HCT116 (cell line): Measurements from ENCODE around the gene HSD3B7.

ENCODE experiments used
- EZH2 ChIP-seq: fragments of 200-600 bp; sonication (generic); IDR thresholded peaks from 2 replicates; pipeline ENCODE4 v1.6.1; 2017; ENCODE audit warnings: antibody characterized with exemption, mixed run types
- JUND ChIP-seq: IDR thresholded peaks from 2 replicates; pipeline ENCODE4 v1.6.1; 2012
- MAX ChIP-seq: IDR thresholded peaks from 2 replicates; pipeline ENCODE4 v1.6.1; 2012
- POLR2A ChIP-seq: IDR thresholded peaks from 2 replicates; pipeline ENCODE4 v1.7.0; 2011; ENCODE audit warnings: borderline replicate concordance; ENCODE audit not compliant: insufficient read depth, insufficient read length; ENCODE audit errors: extremely low read depth
- POLR2AphosphoS5 ChIP-seq: IDR thresholded peaks from 2 replicates; pipeline ENCODE4 v1.6.1; 2011; ENCODE audit warnings: mild to moderate bottlenecking, low read depth, low read length, moderate library complexity
- RAD21 ChIP-seq: IDR thresholded peaks from 2 replicates; pipeline ENCODE4 v1.6.1; 2012; ENCODE audit warnings: low read depth, mild to moderate bottlenecking
- SIN3A ChIP-seq: IDR thresholded peaks from 2 replicates; pipeline ENCODE4 v1.6.1; 2012; ENCODE audit warnings: low read depth
- SP1 ChIP-seq: IDR thresholded peaks from 2 replicates; pipeline ENCODE4 v1.6.1; 2012; ENCODE audit warnings: low read depth
- TCF7L2 ChIP-seq: IDR thresholded peaks from 2 replicates; pipeline ENCODE4 v1.7.0; 2011; ENCODE audit warnings: borderline replicate concordance, inconsistent platforms; ENCODE audit not compliant: insufficient read depth, insufficient read length; ENCODE audit errors: extremely low read depth
- YY1 ChIP-seq: IDR thresholded peaks from 2 replicates; pipeline ENCODE4 v1.6.1; 2011; ENCODE audit warnings: low read length, low read depth, moderate library complexity, mild to moderate bottlenecking; ENCODE audit not compliant: insufficient replicate concordance; ENCODE audit errors: extremely low read depth
- ZNF274 ChIP-seq: fragments of 200-500 bp; sonication (Bioruptor generic); IDR thresholded peaks from 2 replicates; pipeline ENCODE4 v1.6.1; 2014; ENCODE audit warnings: mild to moderate bottlenecking, low read depth, low read length, inconsistent platforms
- TF ChIP-seq, protein P1 (sequence below), 3 experiments: fragments of 200-600 bp in 1 of 3; sonication (generic) in 1 of 3; IDR thresholded peaks in 2 of 3; conservative IDR thresholded peaks in 1 of 3; 2 replicates each; pipeline ENCODE4 v1.5.1; 2012 to 2017; ENCODE audit warnings: low read depth in 2 of 3, low read length in 2 of 3, antibody characterized with exemption in 1 of 3, borderline replicate concordance in 1 of 3, control low read depth in 1 of 3, mild to moderate bottlenecking in 1 of 3, mixed read lengths in 1 of 3, mixed run types in 1 of 3, moderate library complexity in 1 of 3; ENCODE audit not compliant: insufficient read depth in 1 of 3
- TF ChIP-seq, protein P2 (sequence below): IDR thresholded peaks from 2 replicates; pipeline ENCODE4 v1.6.1; 2012; ENCODE audit warnings: low read depth

DNA sequence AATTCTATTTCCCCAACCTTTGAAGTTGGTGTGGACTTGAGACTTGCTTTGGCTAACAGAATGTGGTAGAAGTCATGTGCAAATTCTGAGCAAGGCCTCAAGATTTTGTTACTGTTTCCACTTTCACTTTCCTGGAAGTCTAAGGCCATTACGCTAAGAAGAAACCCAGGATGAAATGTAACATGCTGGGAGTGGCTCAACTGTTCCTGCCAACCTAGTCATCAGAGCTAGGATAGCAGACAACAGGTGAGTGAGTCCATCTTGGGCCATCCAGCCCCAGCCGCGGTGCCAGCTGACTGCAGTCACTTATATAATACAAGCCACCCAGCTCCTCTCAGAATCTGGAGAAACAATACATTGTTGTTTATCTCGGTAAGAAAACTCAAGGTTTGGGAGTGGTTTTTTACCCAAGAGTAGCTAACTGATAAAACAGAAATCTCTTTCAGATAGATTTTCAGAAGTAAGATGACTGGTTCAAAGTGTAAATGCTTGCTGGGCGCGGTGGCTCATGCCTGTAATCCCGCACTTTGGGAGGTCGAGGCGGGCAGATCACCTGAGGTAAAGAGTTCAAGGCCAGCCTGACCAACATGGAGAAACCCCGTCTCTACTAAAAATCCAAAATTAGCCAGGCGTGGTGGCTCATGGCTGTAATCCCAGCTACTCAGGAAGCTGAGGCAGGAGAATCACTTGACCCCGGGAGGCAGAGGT lies 37.7 kb downstream of the HSD3B7 start:
- TF ChIP-seq, protein P1, sequence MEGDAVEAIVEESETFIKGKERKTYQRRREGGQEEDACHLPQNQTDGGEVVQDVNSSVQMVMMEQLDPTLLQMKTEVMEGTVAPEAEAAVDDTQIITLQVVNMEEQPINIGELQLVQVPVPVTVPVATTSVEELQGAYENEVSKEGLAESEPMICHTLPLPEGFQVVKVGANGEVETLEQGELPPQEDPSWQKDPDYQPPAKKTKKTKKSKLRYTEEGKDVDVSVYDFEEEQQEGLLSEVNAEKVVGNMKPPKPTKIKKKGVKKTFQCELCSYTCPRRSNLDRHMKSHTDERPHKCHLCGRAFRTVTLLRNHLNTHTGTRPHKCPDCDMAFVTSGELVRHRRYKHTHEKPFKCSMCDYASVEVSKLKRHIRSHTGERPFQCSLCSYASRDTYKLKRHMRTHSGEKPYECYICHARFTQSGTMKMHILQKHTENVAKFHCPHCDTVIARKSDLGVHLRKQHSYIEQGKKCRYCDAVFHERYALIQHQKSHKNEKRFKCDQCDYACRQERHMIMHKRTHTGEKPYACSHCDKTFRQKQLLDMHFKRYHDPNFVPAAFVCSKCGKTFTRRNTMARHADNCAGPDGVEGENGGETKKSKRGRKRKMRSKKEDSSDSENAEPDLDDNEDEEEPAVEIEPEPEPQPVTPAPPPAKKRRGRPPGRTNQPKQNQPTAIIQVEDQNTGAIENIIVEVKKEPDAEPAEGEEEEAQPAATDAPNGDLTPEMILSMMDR (IDR thresholded peaks at IDR 0.05 in 2 of 3, conservative IDR thresholded peaks at IDR 0.05 in 1 of 3; ENCODE audit: borderline replicate concordance in 1 of 3, insufficient read depth in 1 of 3, low read depth in 2 of 3, low read length in 2 of 3), result no peak
- TF ChIP-seq MAX, result no peak
- no peak for TF ChIP-seq POLR2AphosphoS5
- no peak for TF ChIP-seq POLR2A
- no peak for TF ChIP-seq YY1
- TF ChIP-seq SP1, result no peak
- no peak for TF ChIP-seq JUND
- no peak for TF ChIP-seq TCF7L2
- TF ChIP-seq SIN3A, result no peak
- no peak for TF ChIP-seq EZH2
- TF ChIP-seq RAD21, result no peak
- TF ChIP-seq ZNF274, result no peak
- TF ChIP-seq, protein P2, sequence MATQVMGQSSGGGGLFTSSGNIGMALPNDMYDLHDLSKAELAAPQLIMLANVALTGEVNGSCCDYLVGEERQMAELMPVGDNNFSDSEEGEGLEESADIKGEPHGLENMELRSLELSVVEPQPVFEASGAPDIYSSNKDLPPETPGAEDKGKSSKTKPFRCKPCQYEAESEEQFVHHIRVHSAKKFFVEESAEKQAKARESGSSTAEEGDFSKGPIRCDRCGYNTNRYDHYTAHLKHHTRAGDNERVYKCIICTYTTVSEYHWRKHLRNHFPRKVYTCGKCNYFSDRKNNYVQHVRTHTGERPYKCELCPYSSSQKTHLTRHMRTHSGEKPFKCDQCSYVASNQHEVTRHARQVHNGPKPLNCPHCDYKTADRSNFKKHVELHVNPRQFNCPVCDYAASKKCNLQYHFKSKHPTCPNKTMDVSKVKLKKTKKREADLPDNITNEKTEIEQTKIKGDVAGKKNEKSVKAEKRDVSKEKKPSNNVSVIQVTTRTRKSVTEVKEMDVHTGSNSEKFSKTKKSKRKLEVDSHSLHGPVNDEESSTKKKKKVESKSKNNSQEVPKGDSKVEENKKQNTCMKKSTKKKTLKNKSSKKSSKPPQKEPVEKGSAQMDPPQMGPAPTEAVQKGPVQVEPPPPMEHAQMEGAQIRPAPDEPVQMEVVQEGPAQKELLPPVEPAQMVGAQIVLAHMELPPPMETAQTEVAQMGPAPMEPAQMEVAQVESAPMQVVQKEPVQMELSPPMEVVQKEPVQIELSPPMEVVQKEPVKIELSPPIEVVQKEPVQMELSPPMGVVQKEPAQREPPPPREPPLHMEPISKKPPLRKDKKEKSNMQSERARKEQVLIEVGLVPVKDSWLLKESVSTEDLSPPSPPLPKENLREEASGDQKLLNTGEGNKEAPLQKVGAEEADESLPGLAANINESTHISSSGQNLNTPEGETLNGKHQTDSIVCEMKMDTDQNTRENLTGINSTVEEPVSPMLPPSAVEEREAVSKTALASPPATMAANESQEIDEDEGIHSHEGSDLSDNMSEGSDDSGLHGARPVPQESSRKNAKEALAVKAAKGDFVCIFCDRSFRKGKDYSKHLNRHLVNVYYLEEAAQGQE, result no peak
